Stimulated activated naive CD8-positive, alpha-beta T cell treated with anti-CD3 and anti-CD28 coated beads, Interleukin-15, Interleukin-2, amounts not matched to agents 100 U/mL and 50 U/mL, for 24 hours (primary cell): ENCODE data around the gene DISP3.
A peak's percentile ranks its signal among the peaks of the same experiment; 100 is the strongest.

Experiments
- ATAC-seq: fragments of 150-1000 bp; cut with Tn5 transposase; one replicate; pipeline ENCODE4 v1.10.0; 2021
- DNase-seq: peaks from one replicate; pipeline ENCODE4 v3.0.0; 2021

The DISP3 gene

GRCh38 chr1:11478571-11479374 is at the start of gene DISP3:
DISP3 (plus strand) TSS chr1:11479155; CDS start chr1:11500993, 21,838 bp downstream.
- ATAC-seq: peak; percentile 85
- DNase-seq: peak; percentile 86

GRCh38 chr1:11429226-11429625 is 49.7 kb upstream of the DISP3 start:
- ATAC-seq (no peak), DNase-seq (no peak)

GRCh38 chr1:11429935-11430334 is 49.0 kb upstream of the DISP3 start:
- DNase-seq (no peak), ATAC-seq (no peak)

GRCh38 chr1:11431941-11432507 is 46.9 kb upstream of the DISP3 start:
- ATAC-seq (no peak), DNase-seq (no peak)

- DNase-seq: no peak
- ATAC-seq: no peak
Observed at GRCh38 chr1:11432526-11432925, 46.4 kb upstream of the DISP3 start.

GRCh38 chr1:11434501-11434900 is 44.5 kb upstream of the DISP3 start:
- DNase-seq (no peak), ATAC-seq (no peak)

GRCh38 chr1:11434926-11435325 is 44.0 kb upstream of the DISP3 start:
- DNase-seq (no peak), ATAC-seq (no peak)

- DNase-seq: no peak
- ATAC-seq: no peak
Observed at GRCh38 chr1:11438996-11439395, 40.0 kb upstream of the DISP3 start.

GRCh38 chr1:11441211-11441952 is 37.6 kb upstream of the DISP3 start:
- ATAC-seq (no peak), DNase-seq (no peak)

- DNase-seq (no peak), ATAC-seq (no peak)
Observed at GRCh38 chr1:11443043-11443442, 35.9 kb upstream of the DISP3 start.

GRCh38 chr1:11443961-11444658 is 34.8 kb upstream of the DISP3 start:
- DNase-seq: no peak
- no peak for ATAC-seq

GRCh38 chr1:11444907-11445306 is 34.0 kb upstream of the DISP3 start:
- no peak for ATAC-seq
- DNase-seq: no peak

- DNase-seq: no peak
- ATAC-seq: no peak
Observed at GRCh38 chr1:11447903-11448302, 31.1 kb upstream of the DISP3 start.

- DNase-seq (no peak), ATAC-seq (no peak)
Observed at GRCh38 chr1:11448373-11449099, 30.4 kb upstream of the DISP3 start.

- no peak for DNase-seq
- no peak for ATAC-seq
Observed at GRCh38 chr1:11449100-11449403, 29.9 kb upstream of the DISP3 start.

- DNase-seq (no peak), ATAC-seq (no peak)
Observed at GRCh38 chr1:11450310-11450709, 28.6 kb upstream of the DISP3 start.

GRCh38 chr1:11453742-11454491 is 25.0 kb upstream of the DISP3 start:
- no peak for ATAC-seq
- no peak for DNase-seq

GRCh38 chr1:11455967-11456570 is 22.9 kb upstream of the DISP3 start:
- no peak for ATAC-seq
- DNase-seq: no peak

- ATAC-seq (no peak), DNase-seq (no peak)
Observed at GRCh38 chr1:11456965-11457364, 22.0 kb upstream of the DISP3 start.

- no peak for DNase-seq
- no peak for ATAC-seq
Observed at GRCh38 chr1:11458811-11459275, 20.1 kb upstream of the DISP3 start.
